A673 (cell line): Measurements from ENCODE around the gene CAP2. TPM values are rescaled to one million over a fixed set of nuclear protein-coding genes. Genes with fewer than 3 reads are reported as not detected.
"Not testable (repeated sequence)": the region's sequence is repeated elsewhere in the genome, so short reads cannot be mapped to it uniquely, and the experiment has no call there.

Experiments used
- BruUV-seq: library from RNA; stranded (reverse); fragments of 400-500 nt; replicated peaks from 2 replicates; lab custom pipeline; 2021; lab: Mats Ljungman, UMichigan
- CTCF ChIA-PET: fragments of 300-600 bp; sonication (Branson Sonifier 250); formaldehyde crosslinking; loops from one replicate; lab custom pipeline; 2022; ENCODE audit warnings: antibody characterized with exemption; lab: Charles Lee
- POLR2A ChIA-PET: fragments of 300-600 bp; sonication (Branson Sonifier 250); formaldehyde crosslinking; loops from one replicate; lab custom pipeline; 2022; ENCODE audit warnings: antibody characterized with exemption; ENCODE audit not compliant: low non-redundant PET; lab: Charles Lee
- DNase-seq: peaks from one replicate; pipeline ENCODE4 v3.0.0-alpha.2; 2015; ENCODE audit warnings: low spot score
- H3K27ac ChIP-seq: fragments of 200-600 bp; sonication (generic); 2 replicates; pipeline ENCODE4 v1.5.1; 2016; ENCODE audit warnings: mixed run types, low read depth, mild to moderate bottlenecking, mixed read lengths, antibody characterized with exemption, low read length; ENCODE audit not compliant: poor library complexity, severe bottlenecking
- H3K27me3 ChIP-seq: fragments of 200-600 bp; sonication (generic); replicated peaks from 2 replicates; pipeline ENCODE4 v1.6.1; 2017; ENCODE audit warnings: mixed run types, low read depth, mild to moderate bottlenecking, mixed read lengths, antibody characterized with exemption, low read length; ENCODE audit not compliant: insufficient read depth, poor library complexity
- H3K36me3 ChIP-seq: fragments of 200-600 bp; sonication (generic); 2 replicates; pipeline ENCODE4 v1.6.1; 2016; ENCODE audit warnings: mixed run types, mild to moderate bottlenecking, mixed read lengths, antibody characterized with exemption, low read length; ENCODE audit not compliant: insufficient read depth, poor library complexity, severe bottlenecking
- H3K4me1 ChIP-seq: fragments of 200-600 bp; sonication (generic); 2 replicates; pipeline ENCODE4 v1.6.1; 2017; ENCODE audit warnings: mixed run types, mild to moderate bottlenecking, mixed read lengths, antibody characterized with exemption, low read length; ENCODE audit not compliant: insufficient read depth, poor library complexity, severe bottlenecking
- H3K4me3 ChIP-seq: fragments of 200-600 bp; sonication (generic); 2 replicates; pipeline ENCODE4 v1.5.1; 2016; ENCODE audit warnings: low read depth, mixed run types, mild to moderate bottlenecking, mixed read lengths, low read length; ENCODE audit not compliant: poor library complexity, severe bottlenecking
- H3K9me3 ChIP-seq: fragments of 200-600 bp; sonication (generic); 2 replicates; pipeline ENCODE4 v1.6.1; 2016; ENCODE audit warnings: mixed run types, low read depth, mild to moderate bottlenecking, mixed read lengths, antibody characterized with exemption, low read length; ENCODE audit not compliant: poor library complexity, severe bottlenecking
- CTCF ChIP-seq: fragments of 300-800, 200-600 bp; sonication (generic); conservative IDR thresholded peaks from 2 replicates; pipeline ENCODE4 v1.5.1; 2017; ENCODE audit warnings: low read depth, mild to moderate bottlenecking, antibody characterized with exemption, low read length, moderate library complexity, mixed read lengths
- EZH2 ChIP-seq: fragments of 200-600 bp; sonication (generic); IDR thresholded peaks from 2 replicates; pipeline ENCODE4 v1.6.1; 2017; ENCODE audit warnings: borderline replicate concordance, low read depth, mild to moderate bottlenecking, mixed read lengths, antibody characterized with exemption, low read length; ENCODE audit not compliant: poor library complexity, severe bottlenecking
- intact Hi-C: fragments of 100-400 bp; cut with micrococcal nuclease; formaldehyde crosslinking; loops from one replicate; pipeline ENCODE4 v1.10.0; 2022; ENCODE audit not compliant: unreplicated experiment
- total RNA-seq: library from RNA; stranded (reverse); gene quantifications from 2 replicates; pipeline ENCODE4 v1.2.3, GENCODE V29; 2021

Gene CAP2
- total RNA-seq, 1 experiment from 2014 or later: 20.8 TPM

GRCh38 chr6:17423026-17423425 is 29.6 kb downstream of the CAP2 start:
- BruUV-seq: no TSS peak
- peak; percentile 42 for DNase-seq
- ChIA-PET POLR2A (no interaction called here), CTCF (no interaction called here)
- Histone ChIP-seq H3K27ac (no peak overlapping the region), H3K36me3 (no peaks in the 10 kb centered on the region), H3K27me3 (no peaks in the 10 kb centered on the region), H3K4me3 (no peak overlapping the region), H3K9me3 (no peaks in the 10 kb centered on the region), H3K4me1 (peaks cover 24% of the 10 kb centered on the region)
- no peak for TF ChIP-seq CTCF
- no peak for TF ChIP-seq EZH2
- intact Hi-C loops: no loop called here

- BruUV-seq: no TSS peak
- no peak for TF ChIP-seq CTCF
- no peak for TF ChIP-seq EZH2
- no peak overlapping the region for H3K4me3 ChIP-seq
- ChIA-PET CTCF (no interaction called here), POLR2A (no interaction called here)
- no peaks in the 10 kb centered on the region for H3K36me3 ChIP-seq
- peaks cover 21% of the 10 kb centered on the region for H3K4me1 ChIP-seq
- no peak overlapping the region for H3K27ac ChIP-seq
- no peaks in the 10 kb centered on the region for H3K27me3 ChIP-seq
- DNase-seq: no peak
- intact Hi-C loops: no loop called here
- H3K9me3 ChIP-seq: no peaks in the 10 kb centered on the region
These were observed 33.7 kb downstream of the CAP2 start for GRCh38 chr6:17427062-17427461.

- no peaks in the 10 kb centered on the region for H3K27me3 ChIP-seq
- no TSS peak for BruUV-seq
- no peaks in the 10 kb centered on the region for H3K36me3 ChIP-seq
- peaks cover 24% of the 10 kb centered on the region for H3K4me1 ChIP-seq
- ChIA-PET CTCF (no interaction called here), POLR2A (interaction anchor here (0.6 kb wide), 1 partner anchor 670 kb away, joined by 3 read pairs; no protein-coding TSS in a partner anchor)
- H3K9me3 ChIP-seq: no peaks in the 10 kb centered on the region
- DNase-seq: no peak
- H3K27ac ChIP-seq: no peak overlapping the region
- intact Hi-C loops: no loop called here
- H3K4me3 ChIP-seq: no peak overlapping the region
- TF ChIP-seq CTCF (no peak), EZH2 (no peak)
These were observed 34.2 kb downstream of the CAP2 start for GRCh38 chr6:17427617-17428016.

GRCh38 chr6:17428595-17429120 is 35.3 kb downstream of the CAP2 start:
- intact Hi-C loops, H3K36me3 ChIP-seq, H3K27ac ChIP-seq, POLR2A ChIA-PET, BruUV-seq, H3K27me3 ChIP-seq, H3K4me3 ChIP-seq, H3K9me3 ChIP-seq, CTCF ChIA-PET: not testable (repeated sequence)
- DNase-seq: peak; percentile 63
- peaks cover 15% of the 10 kb centered on the region for H3K4me1 ChIP-seq
